GM21717 (cell line): ENCODE measurements around the gene DEF6.

Experiments
- ATAC-seq: cut with Tn5 transposase; IDR thresholded peaks from one replicate; pipeline ENCODE4 v1.9.1; 2021; ENCODE audit warnings: mild to moderate bottlenecking, moderate library complexity; ENCODE audit not compliant: unreplicated experiment

DEF6 gene

DNA sequence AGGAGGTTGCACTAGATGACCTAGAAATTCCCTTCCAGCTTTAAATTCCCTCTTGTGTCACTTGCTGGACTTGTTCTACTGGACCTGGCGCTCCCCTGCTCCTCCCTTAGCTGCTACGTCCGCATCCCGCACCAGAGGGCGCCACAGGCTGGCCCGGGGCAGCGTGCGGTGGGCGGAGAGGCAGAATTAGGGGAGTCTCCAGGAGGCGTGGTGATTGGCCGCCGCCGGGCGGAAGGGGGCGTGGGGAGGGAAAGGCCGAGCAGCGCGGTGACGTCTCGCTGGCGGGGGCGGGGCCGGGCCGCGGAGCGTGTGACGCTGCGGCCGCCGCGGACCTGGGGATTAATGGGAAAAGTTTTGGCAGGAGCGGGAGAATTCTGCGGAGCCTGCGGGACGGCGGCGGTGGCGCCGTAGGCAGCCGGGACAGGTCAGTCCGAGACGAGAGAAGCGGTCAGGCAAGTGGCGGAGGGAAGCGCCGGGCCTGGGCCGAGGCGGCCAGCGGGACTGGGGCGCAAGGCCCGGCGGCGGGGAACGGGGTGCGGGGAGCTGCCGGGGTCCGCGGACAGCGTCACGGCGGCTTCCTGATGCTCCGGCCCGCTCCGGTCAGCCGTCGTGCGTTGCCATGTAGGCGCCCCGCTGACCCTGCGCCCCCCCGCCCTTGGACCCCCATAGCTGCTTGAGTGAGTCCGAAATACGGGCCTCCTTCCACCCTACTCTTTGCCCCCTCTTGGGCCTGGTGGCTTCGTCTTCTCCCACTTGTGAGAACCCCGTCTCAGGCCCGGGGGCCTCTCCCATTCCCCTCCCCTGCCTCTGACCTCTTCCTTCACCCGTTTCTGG lies 44.9 kb downstream of the DEF6 start, which contains the start of gene PPARD:
PPARD (plus strand) TSS at position 301 of the 834 bp plus-strand sequence. CDS start 68,530 bp downstream, outside the sequence.
- peak; percentile 94 for ATAC-seq

GRCh38 chr6:35343092-35343834 lies 45.6 kb downstream of the DEF6 start:
- no peak for ATAC-seq

- ATAC-seq: no peak
Observed at GRCh38 chr6:35343835-35344550, 46.4 kb downstream of the DEF6 start.

GRCh38 chr6:35351422-35351821 lies 53.8 kb downstream of the DEF6 start:
- ATAC-seq: no peak

- no peak for ATAC-seq
Observed at GRCh38 chr6:35352735-35353134, 55.1 kb downstream of the DEF6 start.

DNA sequence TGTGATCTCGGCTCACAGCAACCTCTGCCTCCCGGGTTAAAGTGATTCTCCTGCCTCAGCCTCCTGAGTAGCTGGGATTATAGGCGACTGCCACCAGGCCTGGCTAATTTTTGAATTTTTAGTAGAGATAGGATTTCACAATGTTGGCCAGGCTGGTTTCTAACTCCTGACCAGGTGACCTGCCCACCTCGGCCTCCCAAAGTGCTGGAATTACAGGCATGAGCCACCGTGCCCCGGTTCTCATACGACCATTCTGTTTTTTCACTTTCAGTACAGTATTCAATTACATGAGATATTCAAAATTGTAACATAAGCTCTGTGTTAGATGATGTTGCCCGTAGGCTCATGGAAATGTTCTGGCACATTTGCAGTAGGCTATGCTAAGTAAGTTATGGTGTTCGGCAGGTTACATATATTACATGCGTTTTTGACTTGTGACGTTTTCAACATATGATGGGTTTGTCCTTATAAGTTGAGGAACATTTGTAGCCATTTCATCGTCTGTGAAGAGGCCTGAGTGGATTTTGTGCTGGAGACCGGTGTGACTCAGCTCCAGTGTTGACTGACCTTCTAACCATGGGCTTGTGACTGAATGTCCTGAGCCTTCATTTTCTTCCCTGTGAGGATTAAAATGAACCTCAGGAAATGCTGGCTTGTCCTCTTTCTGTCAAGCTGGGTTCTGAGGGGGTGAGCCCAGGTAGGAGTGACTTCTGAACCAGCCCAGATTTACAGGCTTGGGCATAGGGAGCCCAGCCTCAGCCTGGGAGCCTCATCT lies 56.9 kb downstream of the DEF6 start:
- no peak for ATAC-seq

GRCh38 chr6:35356391-35356790 lies 58.8 kb downstream of the DEF6 start:
- ATAC-seq: no peak

DNA sequence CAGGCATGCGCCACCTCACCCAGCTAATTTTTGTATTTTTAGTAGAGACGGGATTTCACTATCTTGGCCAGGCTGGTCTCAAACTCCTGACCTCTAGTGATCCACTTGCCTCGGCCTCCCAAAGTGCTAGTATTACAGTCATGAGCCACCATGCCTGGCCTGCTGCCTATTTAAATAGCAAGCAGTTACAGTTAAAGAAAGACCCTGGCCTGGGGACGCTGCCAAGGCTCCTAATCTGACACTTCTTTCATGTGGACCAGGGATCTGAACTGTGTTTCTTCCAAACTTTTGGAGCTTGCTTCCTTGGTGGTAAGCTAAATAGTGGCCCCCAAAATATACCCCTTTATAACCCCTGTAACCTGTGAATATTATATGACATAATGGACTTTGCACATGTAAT lies 60.1 kb downstream of the DEF6 start:
- no peak for ATAC-seq

DNA sequence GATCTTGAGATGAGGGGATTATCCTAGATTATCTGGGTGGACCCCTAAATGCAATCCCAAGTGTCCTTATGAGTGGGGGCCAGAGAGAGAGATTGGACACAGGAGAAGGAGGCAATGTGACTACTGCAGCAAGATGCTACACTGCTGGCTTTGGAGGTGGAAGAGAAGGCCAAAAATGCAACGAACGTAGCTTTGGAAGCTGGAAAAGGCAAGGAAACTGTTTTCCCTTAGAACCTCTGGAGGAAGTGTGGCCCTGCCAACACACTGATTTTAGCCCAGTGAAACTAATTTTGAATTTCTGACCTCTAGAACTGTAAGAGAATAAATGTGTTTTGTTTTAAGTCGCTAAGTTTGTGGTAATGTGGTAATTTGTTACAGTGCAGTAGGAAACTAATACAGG lies 60.5 kb downstream of the DEF6 start:
- ATAC-seq: no peak

GRCh38 chr6:35359346-35359743 lies 61.7 kb downstream of the DEF6 start:
- ATAC-seq: no peak

- no peak for ATAC-seq
Observed at GRCh38 chr6:35359744-35360348, 62.2 kb downstream of the DEF6 start.

DNA sequence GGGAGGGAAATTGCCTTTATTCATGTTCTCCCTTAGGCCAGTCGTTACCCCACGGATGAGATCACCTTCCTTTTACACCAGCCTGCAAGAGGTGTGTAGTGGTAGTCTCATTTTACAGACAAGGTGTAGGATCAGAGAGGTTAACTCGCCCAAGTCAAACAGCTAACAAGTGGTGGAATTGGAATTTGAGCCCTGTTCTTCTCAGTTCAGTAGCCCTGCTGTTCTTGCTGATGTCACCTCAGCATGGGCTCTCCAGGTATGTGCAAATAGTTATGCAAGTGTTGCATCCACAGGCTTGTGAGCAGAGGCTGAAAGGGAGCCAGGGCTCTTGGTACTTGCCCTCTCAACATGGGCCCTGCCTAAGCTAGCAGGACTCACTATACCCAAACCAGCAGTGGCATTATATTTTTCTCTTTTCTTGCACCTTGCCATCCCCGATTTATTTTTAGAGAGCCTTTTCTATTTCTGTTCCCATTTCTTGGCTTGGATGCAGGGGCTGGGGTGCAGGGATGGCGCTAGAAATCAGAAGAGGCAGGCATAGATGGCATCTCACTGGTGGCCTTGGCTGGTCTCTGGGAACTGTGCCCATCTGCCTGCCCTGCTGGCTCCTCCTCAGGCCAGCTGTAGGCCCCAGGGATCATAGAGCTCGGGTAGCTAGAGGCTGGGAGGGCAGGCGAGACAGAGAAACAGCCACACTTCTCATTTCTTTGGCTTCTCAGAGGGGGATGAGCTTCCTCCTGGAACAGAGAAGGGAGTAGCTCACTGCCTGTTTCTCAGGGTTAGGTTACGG lies 62.9 kb downstream of the DEF6 start:
- ATAC-seq: no peak

GRCh38 chr6:35362200-35362599 lies 64.6 kb downstream of the DEF6 start:
- ATAC-seq: no peak

GRCh38 chr6:35363293-35363750 lies 65.7 kb downstream of the DEF6 start:
- ATAC-seq: no peak

DNA sequence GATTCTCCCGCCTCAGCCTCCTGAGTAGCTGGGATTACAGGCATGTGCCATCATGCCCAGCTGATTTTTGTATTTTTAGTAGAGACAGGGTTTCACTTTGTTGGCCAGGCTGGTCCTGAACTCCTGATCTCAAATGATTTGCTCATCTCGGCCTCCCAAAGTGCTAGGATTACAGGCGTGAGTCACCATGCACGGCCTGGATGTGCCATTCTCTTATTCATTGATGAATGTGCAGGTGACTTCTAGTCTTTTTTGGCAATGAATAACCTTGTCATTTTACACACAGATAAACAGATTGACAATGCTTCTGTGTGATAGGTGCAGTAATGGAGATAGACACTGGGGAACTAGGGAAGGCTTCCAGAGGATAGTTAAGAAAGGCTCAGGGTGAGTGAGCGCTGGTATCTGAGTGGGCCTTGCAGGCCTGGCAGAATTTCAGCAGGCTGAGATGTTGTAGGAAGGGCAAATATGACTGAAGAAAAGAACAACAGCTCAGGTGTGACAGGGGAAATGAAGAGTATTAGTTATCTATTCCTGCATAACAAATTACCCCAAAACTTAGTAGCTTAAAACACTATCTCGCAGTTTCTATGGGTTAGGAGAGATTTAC lies 68.1 kb downstream of the DEF6 start:
- no peak for ATAC-seq

- ATAC-seq: no peak
Observed at GRCh38 chr6:35366204-35366596, 68.6 kb downstream of the DEF6 start.

DNA sequence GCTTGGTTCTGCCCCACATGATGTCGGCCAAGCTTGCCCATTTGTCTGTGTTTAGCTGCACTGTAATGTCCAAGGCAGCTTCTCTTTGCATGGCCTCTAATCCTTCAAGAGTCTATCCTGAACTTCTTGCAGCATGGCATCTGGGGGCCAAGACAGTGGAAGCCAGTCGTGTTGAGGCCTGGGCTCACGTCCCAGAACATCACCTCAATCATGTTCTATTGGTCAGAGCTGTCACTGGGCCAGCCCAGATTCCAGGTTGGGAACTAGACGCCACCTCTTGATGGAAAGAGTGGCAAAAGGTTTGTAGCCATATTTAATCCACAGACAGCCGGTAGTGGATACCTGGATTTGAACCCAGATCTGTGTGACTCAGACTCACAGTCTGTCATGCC lies 70.0 kb downstream of the DEF6 start:
- no peak for ATAC-seq

GRCh38 chr6:35368038-35368887 lies 70.6 kb downstream of the DEF6 start:
- ATAC-seq: no peak
